Vagina (tissue), 2 donors: ENCODE data around the gene SMOC2.

ENCODE experiments used
- CTCF ChIP-seq, 3 experiments: fragments of 450-650 bp in 2 of 3; fragments of 200-600 bp in 1 of 3; sonication (generic) in 1 of 3; IDR thresholded peaks; one replicate each; pipeline ENCODE4 v1.5.1; 2017 to 2019; ENCODE audit warnings: antibody characterized with exemption in 3 of 3, mild to moderate bottlenecking in 2 of 3, moderate library complexity in 2 of 3
- POLR2AphosphoS5 ChIP-seq, 2 donors: sonication (generic); formaldehyde crosslinking; IDR thresholded peaks; one replicate each; pipeline ENCODE4 v1.9.0; 2017; ENCODE audit warnings: antibody characterized with exemption in 2 of 2, mild to moderate bottlenecking in 2 of 2, low read depth in 1 of 2; ENCODE audit not compliant: insufficient read depth in 1 of 2

DNA sequence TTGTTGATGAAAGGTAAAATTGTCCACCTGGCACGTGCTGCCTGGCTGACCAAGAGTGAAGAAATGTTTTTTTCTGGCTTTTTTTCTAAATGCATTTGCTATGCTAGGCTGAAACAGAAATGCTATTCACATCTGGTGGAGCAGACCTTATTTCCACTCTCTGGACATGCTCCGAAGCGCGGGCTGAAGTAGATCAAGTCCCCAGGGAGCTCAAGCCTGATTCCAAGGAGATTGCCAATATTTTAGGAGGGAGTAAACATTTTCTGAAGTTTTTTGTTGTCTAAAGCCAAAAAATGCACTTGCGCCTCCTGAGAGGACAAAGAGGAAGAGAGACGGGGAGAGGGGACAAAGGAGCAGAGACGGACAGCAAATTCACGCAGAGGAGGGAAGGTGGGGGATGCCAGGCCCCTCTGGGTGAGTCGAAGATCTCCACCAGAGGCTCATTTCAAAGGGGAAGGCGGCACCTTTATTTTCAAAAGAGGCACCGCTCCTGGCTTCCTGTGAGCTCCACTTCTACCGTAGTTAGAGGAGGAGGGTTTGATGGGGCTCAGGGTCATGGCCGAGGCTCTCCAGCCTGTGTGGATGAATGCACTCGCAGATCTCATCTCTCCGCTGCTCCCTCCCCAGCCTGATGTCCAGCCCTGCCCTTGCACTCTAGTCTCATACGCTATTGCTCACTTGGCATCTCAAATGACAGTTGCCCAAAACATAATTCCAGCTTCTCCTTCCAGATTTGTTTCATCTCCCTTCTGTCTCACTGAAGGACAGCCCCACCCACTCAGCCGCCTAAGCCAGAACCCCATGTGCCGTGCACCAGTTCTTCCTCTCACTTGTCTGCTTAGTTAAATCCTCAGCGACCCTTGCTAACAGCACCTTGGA is 23.1 kb upstream of the SMOC2 start:
- TF ChIP-seq CTCF (IDR thresholded peaks at IDR 0.05) (no peak), POLR2AphosphoS5 (IDR thresholded peaks at IDR 0.05; ENCODE audit: insufficient read depth in 1 of 2, low read depth in 1 of 2) (no peak)
